GM18505 (cell line): Measurements from ENCODE around the gene ANKRD44.
A peak's percentile ranks its signal among the peaks of the same experiment; 100 is the strongest.

Experiments used
- ATAC-seq: cut with Tn5 transposase; IDR thresholded peaks from one replicate; pipeline ENCODE4 v1.9.1; 2021; ENCODE audit not compliant: unreplicated experiment
- POLR2A ChIP-seq: IDR thresholded peaks from 4 replicates; pipeline ENCODE4 v1.6.1; 2011; ENCODE audit warnings: borderline replicate concordance; ENCODE audit not compliant: insufficient read depth, insufficient read length; ENCODE audit errors: extremely low read depth

The ANKRD44 gene

DNA sequence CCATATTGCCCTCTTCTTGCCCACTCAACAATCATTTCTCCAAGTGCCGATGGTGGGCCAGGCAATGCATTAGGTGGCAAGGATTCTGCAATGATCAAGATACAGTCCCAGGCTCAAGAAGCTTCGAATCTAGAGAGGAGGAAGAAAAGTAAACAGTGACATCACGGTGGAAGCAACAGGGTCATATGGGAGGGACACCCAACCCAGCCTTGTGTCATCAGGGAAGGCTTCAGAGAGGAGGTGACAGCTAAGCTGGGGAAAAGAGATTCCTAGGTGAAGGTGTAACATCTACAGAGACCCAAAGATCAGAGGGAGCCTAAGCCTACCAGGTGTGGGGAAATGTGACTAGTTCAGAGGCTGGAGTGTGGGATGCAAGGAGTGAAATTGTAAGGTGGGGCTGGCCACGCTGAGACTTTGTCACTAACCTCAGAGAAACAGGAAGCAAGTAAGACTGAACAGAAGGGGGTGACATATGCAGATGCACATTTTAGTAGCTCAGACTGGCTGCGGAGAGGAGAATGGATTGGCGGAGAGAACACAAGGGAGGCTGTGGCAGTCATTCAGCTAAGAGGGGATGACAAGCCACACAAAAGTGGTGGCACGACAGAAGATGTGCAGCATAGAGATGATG lies 104.9 kb downstream of the ANKRD44 start:
- peak; percentile 48 for TF ChIP-seq POLR2A
- peak; percentile 67 for ATAC-seq

DNA sequence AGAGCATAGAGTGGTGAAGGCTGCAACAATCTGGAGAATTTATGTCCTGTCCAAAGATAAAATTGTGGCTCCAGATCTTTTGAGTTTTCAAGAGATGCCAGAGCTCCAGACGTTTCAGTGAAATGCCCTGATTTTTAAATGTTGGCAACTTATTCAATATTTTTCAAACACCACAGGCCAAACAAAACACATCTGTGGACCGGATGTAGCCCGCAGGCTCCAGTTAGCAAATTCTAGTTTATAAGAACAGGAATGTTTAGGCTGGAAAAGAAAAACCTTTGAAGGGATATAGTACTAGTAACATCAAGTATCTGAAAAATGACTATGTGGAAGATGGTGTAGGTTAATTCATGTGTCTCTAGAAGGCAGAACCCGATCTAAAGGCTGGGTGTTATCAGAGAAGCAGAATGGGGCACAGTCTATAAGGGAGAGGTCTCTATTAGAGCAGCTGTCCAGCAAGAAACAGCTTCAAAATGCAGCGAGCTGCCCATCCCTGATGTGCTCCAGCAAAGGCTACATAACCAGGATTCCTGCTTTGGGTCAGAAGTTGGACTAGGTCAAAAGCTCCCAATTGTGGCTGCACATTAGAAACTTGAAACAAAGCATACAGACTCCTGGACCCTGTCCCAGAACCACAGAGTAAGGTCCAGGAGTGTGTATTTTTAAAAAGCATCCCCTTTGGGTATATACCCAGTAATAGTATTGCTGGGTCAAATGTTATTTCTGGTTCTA lies 105.9 kb downstream of the ANKRD44 start:
- no peak for TF ChIP-seq POLR2A
- ATAC-seq, result no peak

DNA sequence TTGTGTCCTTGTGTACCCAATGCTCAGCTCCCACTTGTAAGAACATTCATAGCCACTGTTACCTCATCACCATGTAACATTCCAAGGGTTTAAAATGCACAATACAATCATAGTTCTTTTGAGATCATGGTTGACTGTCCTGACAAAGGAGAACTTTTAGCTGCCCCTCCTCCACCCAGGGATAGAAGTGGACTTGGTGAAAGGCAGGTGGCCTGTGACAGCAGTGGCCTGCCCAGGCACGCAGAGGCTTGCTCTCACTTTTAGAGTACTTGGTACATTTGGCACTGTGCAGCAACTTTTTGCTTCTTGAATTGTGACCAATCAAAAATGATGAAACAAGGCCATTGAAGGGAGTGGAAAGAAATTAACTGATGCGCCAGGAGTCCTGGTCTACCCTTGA lies 108.7 kb downstream of the ANKRD44 start:
- no peak for ATAC-seq
- no peak for TF ChIP-seq POLR2A

DNA sequence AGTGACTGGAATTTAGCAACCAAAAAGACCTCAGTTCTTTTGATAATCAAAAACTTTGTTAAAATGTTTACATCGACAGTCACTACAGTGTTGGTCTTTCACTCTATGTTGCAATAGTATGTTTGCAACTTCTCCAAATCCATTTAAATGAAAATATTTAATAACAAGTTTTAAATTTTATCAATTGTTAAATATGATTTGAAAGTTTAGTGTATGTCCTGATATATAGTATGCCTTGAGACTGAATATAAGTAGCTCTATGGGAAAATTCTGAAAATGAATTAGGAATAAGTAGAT lies 109.9 kb downstream of the ANKRD44 start:
- no peak for TF ChIP-seq POLR2A
- ATAC-seq, result no peak

DNA sequence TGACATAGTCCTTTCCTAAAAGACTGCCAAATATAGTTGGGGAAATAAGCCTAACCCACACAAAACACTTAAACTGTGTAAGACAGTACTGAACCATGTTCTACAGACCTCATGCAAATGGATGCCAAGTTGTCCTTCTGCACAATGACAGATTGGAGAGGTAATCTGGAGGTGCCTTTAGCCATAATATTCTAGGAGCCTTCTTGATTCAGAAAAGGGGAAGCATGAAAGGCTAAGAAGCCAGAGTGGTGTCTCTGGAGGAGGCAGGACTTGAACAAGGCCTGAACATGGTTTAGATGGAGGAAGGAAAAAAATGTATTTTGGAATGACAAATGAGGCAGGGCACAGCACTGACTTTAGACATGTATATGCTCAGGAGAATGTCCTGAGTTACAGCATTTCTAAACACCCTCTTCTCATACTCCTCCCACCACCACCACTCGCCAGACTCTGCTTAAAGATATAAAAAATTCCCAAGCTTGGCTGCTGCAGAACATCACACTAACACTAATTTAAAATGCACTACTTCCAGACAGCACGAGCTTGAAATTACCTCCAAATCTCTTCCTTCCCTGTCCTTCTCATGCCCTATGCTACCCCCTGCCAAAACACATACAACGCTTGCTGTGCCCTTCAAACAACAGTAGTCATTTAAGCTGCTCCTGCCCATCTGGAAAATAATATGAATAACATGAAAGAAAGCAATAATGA lies 110.4 kb downstream of the ANKRD44 start:
- no peak for ATAC-seq
- TF ChIP-seq POLR2A, result no peak

DNA sequence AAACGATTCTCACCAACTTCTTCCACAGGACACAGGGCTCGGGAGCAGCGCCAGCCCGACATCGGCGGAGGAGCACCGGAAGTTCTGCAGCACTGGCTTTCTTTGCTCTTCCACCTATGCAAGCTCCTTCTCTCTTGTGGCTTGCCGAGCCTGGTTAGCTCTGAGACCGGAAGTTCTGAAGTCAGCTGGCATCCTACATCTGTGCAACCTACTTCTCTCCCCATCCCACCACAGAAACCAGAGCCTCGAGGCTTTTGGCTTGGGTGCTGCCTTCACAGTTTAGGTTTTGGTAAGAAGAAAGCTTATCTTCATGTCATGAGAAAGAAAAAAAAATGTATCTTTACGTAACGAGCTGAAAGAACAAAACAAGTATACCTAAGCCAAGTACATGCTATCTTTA lies 111.7 kb downstream of the ANKRD44 start:
- peak; percentile 81 for TF ChIP-seq POLR2A
- peak; percentile 97 for ATAC-seq

DNA sequence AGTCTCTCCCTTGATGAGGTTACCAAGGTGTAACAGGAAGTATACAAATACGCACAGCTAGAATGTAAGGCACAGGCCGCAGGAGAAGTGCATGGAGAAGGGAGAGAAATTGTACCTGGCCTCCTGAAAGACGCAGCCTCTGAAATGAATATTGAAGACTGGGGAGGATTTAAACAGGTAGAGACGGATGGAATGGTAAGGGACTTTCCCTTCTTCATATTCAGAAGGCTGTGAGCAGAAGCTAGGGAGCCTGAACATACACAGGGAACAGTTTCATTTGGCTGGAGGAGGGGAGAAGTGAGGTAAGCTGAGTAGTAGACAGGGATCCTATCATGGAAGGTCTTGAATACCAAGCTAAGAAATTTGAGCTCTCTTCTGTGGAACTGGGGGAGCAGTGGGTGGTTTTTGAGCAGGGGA lies 112.7 kb downstream of the ANKRD44 start:
- no peak for TF ChIP-seq POLR2A
- ATAC-seq, result no peak

DNA sequence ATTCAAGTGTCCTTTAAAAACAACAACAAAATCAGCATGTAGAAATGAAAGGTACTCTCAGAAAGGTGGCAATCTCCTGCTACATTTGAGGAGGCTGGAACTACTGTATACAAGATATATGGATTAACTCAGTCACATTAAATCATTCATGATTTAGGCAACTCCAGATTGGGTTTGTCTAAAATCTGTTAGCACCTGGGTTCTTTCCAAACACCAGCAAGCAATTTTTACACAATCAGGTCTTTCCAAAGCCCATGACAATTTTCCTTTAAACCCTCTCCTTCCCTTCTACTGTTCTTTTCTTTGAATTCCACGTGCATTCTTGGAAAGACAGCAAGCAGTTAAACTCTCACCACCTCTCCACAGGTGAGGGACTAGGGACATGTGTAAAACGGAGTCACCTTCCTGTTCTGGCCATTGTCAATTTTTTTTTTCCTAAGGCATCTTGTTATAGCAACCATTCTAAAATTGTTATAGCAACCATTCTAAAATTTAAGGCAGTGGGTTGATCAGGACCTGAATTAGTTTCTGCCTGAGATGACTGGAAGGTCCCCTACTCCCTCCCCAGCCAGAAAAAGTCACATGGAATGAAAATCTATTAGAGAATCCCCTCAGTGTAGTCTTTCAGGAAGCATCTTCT lies 113.9 kb downstream of the ANKRD44 start:
- no peak for TF ChIP-seq POLR2A
- no peak for ATAC-seq

DNA sequence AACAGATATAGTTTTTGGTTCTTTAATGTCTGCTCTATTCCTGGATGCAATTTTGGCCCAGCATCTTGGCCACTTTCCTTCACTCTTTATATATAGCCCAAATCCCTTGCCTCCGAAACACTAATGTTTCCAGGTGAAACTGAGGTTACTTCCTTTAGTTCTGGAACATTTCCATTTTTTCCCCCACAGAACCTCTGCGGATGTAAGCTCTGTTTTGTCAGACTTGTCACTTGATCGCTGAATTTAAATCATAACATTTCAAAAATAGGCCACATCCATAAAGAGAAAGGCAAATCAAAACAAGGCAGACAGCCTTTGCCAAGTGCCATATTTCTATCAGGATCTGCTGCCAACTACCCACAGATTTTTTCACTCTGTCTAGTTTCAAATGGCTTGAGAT lies 115.1 kb downstream of the ANKRD44 start:
- TF ChIP-seq POLR2A, result no peak

DNA sequence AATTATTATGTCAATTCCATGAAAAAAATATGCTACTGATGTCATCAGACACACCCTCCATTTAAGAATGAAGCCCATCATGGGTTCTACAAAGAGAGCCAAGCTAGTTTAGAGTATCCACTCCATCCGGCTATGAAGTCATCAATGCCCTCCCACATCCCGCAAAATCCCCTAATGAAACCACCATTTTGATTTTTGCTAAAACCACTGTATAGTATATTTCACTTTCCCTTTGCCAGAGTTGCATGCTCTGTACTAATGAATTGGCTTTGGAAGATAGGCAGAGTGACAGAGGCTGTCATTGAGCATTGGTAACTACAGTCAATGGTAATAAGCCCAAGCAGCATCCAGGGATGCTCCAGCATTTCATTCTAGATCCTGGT lies 118.6 kb downstream of the ANKRD44 start:
- TF ChIP-seq POLR2A, result no peak
- ATAC-seq, result peak; percentile 63

More for the DNA sequence above, 115.1 kb downstream of the ANKRD44 start:
- ATAC-seq, result no peak

DNA sequence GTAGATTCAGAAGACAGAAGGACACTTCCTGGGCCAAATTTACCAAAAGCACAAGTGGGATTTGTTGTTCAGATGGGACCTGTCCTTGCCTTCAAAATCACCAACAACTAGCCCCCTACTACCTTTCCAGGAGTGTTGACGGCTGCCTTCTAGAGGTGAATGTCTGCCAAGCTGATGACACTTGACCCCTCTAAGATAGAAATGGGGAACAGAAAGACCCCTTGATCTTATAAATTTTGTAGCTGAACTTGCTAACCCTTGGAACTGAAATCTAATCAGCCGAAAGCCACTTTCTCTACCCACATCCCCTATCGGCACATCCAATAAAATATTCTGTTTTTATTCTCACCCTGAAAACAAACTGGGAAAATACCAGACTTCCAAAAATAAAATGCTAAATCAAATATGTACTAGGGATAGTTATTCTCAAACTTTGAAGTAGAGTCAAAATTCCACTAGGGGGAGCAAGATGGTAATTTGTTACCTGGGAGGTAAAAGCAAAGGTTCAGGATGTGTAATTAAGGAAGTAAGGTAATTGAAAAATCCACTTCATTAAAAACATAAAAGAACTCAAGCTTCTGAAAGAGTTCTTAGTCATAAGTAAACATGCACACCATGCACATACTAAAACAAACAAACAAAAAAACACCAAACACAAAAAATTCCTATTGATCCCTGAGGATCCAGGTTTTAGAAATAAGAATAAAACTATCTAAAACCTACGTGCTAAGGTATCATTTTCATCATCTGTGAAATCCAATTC lies 119.2 kb downstream of the ANKRD44 start:
- ATAC-seq, result no peak
- no peak for TF ChIP-seq POLR2A

DNA sequence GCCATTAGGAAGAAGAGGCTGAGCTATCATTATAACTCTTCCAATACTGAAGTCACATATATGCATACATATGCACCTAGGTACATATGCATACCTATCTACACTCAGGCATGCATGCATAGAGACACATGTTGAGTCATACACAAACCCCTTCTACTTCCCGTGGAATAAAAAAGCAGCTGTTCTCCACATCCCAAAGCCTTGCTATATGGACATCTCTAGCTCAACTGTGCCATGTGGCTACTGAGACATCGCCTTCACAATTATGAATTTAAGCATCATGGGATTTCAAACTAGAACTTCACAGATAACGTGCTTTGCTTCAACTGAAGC lies 120.5 kb downstream of the ANKRD44 start:
- no peak for ATAC-seq

More for the DNA sequence above, 120.5 kb downstream of the ANKRD44 start:
- no peak for TF ChIP-seq POLR2A
